GM21381 (cell line): Measurements from ENCODE around the gene UHRF1.

ENCODE experiments used
- ATAC-seq: cut with Tn5 transposase; IDR thresholded peaks from one replicate; pipeline ENCODE4 v1.9.1; 2021; ENCODE audit warnings: mild to moderate bottlenecking, moderate library complexity; ENCODE audit not compliant: unreplicated experiment

Gene UHRF1

GRCh38 chr19:4987256-4987655 lies 78.0 kb downstream of the UHRF1 start:
- ATAC-seq: no peak

- no peak for ATAC-seq
Observed at GRCh38 chr19:4987692-4988370, 78.5 kb downstream of the UHRF1 start.

- ATAC-seq: no peak
Observed at GRCh38 chr19:4988770-4989251, 79.5 kb downstream of the UHRF1 start.

GRCh38 chr19:4990306-4990705 lies 81.0 kb downstream of the UHRF1 start:
- ATAC-seq: no peak

- ATAC-seq: no peak
Observed at GRCh38 chr19:4991538-4991937, 82.2 kb downstream of the UHRF1 start.

GRCh38 chr19:4991996-4992698 lies 82.8 kb downstream of the UHRF1 start:
- ATAC-seq: no peak

- no peak for ATAC-seq
Observed at GRCh38 chr19:4993683-4994082, 84.4 kb downstream of the UHRF1 start.

GRCh38 chr19:4996701-4997100 lies 87.4 kb downstream of the UHRF1 start:
- no peak for ATAC-seq

- ATAC-seq: no peak
Observed at GRCh38 chr19:4997297-4997696, 88.0 kb downstream of the UHRF1 start.

- no peak for ATAC-seq
Observed at GRCh38 chr19:5000120-5000611, 90.9 kb downstream of the UHRF1 start.

- no peak for ATAC-seq
Observed at GRCh38 chr19:5001615-5002014, 92.3 kb downstream of the UHRF1 start.

- no peak for ATAC-seq
Observed at GRCh38 chr19:5002143-5002542, 92.8 kb downstream of the UHRF1 start.

- ATAC-seq: no peak
Observed at GRCh38 chr19:5003781-5004180, 94.5 kb downstream of the UHRF1 start.

- no peak for ATAC-seq
Observed at GRCh38 chr19:5005096-5005495, 95.8 kb downstream of the UHRF1 start.

GRCh38 chr19:5006201-5006600 lies 96.9 kb downstream of the UHRF1 start:
- no peak for ATAC-seq

- no peak for ATAC-seq
Observed at GRCh38 chr19:5006821-5007220, 97.5 kb downstream of the UHRF1 start.
